IPS DF 6.9 (cell line): ENCODE results near the gene LGALS9.
"Not testable (repeated sequence)": the region's sequence is repeated elsewhere in the genome, so short reads cannot be mapped to it uniquely, and the experiment has no call there.

Experiments
- DNase-seq: peaks from one replicate; pipeline ENCODE4 v3.0.0-alpha.2; 2013; ENCODE audit warnings: low read depth, low spot score
- H3K27ac ChIP-seq: one replicate; pipeline ENCODE4 v1.5.1; 2013; ENCODE audit warnings: low read length, control low read depth
- H3K27me3 ChIP-seq: 2 replicates; pipeline ENCODE4 v1.6.1; 2013; ENCODE audit warnings: mild to moderate bottlenecking, low read length; ENCODE audit not compliant: control insufficient read depth, insufficient read depth
- H3K36me3 ChIP-seq: 2 replicates; pipeline ENCODE4 v1.6.1; 2013; ENCODE audit warnings: low read length; ENCODE audit not compliant: control insufficient read depth, insufficient read depth
- H3K4me1 ChIP-seq: 2 replicates; pipeline ENCODE4 v1.6.1; 2013; ENCODE audit warnings: low read length; ENCODE audit not compliant: control insufficient read depth, insufficient read depth
- H3K4me3 ChIP-seq: 2 replicates; pipeline ENCODE4 v1.5.1; 2013; ENCODE audit warnings: mild to moderate bottlenecking, low read length
- H3K9me3 ChIP-seq: 2 replicates; pipeline ENCODE4 v1.6.1; 2013; ENCODE audit warnings: low read length, inconsistent platforms; ENCODE audit not compliant: control insufficient read depth, insufficient read depth
- WGBS: extraction: QIAGEN DNeasy Blood & Tissue Kit; methylation state at CpG from one replicate; pipeline ENCODE4 v1.1.7; 2013; ENCODE audit warnings: mixed read lengths, missing lambda C conversion rate; ENCODE audit not compliant: insufficient read length, insufficient coverage; 5-methylcytosine and 5-hydroxymethylcytosine counted together

The LGALS9 gene

DNA sequence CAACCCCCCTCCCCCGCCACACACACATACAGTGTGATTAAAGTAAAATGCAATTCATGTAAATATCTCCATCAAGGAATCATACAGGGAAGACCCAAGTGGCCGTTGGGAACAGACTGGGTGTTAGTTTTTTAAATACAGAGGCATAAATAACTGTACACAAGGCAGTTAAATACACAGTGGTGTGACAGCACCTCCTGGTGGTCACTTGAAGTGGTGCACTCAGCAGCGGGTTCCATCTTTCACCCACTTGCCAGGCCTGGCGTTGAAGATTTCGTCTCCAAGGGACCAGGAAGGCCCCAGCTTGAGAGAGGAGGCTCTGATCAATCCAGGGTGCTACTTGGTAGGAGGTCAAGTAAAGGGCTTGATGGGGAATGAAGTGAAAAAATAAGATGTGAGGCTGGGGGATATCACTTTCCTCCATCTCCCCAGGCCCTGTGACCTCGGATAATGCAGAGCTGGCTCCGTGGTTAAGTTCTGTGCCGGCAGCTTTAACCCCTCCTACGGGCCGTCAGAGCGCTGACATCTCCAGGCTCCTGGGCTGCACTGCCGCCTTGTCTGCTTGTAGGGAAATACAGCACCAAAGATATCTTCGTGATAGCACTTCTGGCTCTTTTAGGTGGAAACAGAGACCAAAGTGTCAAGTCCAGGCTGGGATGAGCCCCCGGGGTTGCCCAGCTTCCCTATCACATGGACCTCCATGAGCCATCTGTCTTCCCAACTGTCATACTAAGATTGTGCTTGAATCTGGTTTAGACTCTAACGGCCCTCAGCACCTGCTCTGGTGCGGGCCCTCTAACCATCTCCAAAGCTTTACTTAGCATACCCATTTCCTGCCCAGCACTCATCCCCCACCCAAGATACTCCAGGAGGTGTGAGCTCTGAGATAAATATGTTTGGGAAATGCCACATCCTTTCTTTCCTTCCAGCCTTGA is 20.7 kb downstream of the LGALS9 start:
- WGBS: no CpG with 5 or more reads among the region's 16 CpGs
- Histone ChIP-seq H3K9me3 (no peaks in the 10 kb centered on the region), H3K27ac (no peak overlapping the region), H3K36me3 (no peaks in the 10 kb centered on the region), H3K4me1 (0 out of 2 replicates have a peak, but pooled peaks cover 2% of the 10 kb centered on the region), H3K4me3 (no peak overlapping the region), H3K27me3 (no peaks in the 10 kb centered on the region)
- DNase-seq: peak; percentile 27

DNA sequence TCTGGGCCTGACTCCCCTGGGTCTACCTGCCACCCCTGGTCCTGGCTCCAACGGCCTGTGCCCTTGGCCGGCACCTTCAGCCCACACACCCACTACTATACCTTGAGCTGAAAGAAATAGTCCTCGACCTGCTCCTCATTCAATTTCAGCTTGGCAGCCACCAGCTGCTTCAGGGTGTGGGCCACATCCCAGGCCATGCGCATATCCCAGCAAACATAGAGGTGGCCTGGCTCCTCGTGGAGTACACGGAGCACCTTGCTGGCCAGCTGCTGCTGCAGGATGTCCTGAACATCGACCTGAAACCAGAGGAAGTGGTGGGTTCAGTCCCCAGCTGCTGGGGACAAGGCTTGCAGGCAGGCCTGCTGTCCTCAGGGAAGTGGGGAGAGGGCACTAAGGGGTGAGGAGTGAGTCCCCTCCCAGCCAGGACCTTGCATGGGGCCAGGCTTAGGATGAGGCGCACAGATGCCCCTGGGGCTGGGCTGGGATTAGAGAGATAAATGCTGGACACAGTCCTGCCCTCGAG is 22.5 kb downstream of the LGALS9 start:
- H3K27me3 ChIP-seq, H3K4me1 ChIP-seq, H3K27ac ChIP-seq, H3K36me3 ChIP-seq, H3K9me3 ChIP-seq, DNase-seq, H3K4me3 ChIP-seq: not testable (repeated sequence)
- no CpG with 5 or more reads among the region's 9 CpGs for WGBS

DNA sequence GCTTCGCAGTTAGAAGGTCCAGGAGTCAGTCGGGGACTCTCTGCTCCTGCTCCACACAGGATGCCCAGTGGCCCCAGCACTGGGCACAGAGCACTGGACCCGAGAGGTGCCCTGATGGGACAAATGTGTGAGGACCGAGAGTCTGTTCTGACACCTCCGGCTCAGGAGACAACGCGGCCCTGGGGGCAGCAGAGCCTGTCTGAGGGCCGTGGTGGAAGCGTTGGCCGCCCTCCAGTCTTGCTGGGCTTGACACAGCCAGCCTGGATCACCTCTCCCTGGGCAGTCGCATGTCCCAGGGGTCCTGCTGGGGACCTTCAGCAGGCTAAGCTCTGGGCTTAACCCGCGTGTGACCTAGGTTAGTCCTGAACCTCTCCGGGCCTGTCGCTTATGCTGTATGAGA is 23.1 kb downstream of the LGALS9 start:
- DNase-seq: no peak
- Histone ChIP-seq H3K27ac (no peak overlapping the region), H3K36me3 (no peaks in the 10 kb centered on the region), H3K27me3 (no peaks in the 10 kb centered on the region), H3K4me1 (0 out of 2 replicates have a peak, but pooled peaks cover 2% of the 10 kb centered on the region), H3K9me3 (no peaks in the 10 kb centered on the region), H3K4me3 (no peak overlapping the region)
- WGBS: no CpG with 5 or more reads among the region's 15 CpGs

DNA sequence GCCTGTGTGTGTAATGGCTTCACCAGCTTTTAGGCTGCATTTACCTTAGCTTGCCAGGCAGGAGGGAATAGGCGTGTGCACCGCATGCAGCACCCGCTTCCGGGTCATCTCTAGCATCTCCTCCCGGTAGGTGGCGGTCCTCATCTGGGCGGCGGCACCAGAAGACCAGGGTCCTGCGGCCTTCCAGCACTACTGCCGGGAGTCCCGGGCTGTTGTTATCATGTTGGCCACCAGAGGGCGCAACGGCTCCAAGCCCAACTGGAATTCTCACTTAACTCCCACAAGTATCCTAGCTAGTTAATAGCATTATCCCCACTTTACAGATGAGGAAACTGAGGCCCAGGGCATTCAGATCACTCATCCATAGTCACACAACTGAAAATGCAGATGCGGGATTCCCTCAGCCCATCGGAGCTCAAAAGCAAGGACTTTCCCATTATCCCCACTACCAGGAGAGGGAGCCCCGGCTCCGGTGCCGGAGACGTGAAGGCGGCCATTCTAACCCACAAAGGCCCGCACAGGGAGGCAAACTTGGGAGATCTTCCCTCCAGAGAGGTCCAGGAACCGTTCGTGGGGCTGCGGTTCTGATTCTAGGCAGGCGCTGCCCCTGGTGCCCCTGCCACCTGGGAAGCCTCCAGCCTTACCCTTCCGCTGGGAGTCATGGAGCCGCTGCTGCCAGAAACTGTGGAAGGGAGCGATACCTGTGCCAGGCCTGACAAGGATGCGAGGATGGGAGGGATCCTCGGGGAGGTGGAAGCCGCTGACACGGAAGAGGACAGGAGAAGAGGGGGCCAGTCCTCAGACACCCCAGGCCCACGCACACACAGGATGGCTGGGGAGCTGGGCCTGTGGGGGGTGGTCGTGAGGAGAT is 23.9 kb downstream of the LGALS9 start:
- 0 out of 2 replicates have a peak, but pooled peaks cover 2% of the 10 kb centered on the region for H3K4me1 ChIP-seq
- H3K27ac ChIP-seq: no peak overlapping the region
- no peaks in the 10 kb centered on the region for H3K36me3 ChIP-seq
- peak; percentile 70 for DNase-seq
- no CpG with 5 or more reads among the region's 34 CpGs for WGBS
- no peaks in the 10 kb centered on the region for H3K9me3 ChIP-seq
- H3K27me3 ChIP-seq: no peaks in the 10 kb centered on the region
- no peak overlapping the region for H3K4me3 ChIP-seq

DNA sequence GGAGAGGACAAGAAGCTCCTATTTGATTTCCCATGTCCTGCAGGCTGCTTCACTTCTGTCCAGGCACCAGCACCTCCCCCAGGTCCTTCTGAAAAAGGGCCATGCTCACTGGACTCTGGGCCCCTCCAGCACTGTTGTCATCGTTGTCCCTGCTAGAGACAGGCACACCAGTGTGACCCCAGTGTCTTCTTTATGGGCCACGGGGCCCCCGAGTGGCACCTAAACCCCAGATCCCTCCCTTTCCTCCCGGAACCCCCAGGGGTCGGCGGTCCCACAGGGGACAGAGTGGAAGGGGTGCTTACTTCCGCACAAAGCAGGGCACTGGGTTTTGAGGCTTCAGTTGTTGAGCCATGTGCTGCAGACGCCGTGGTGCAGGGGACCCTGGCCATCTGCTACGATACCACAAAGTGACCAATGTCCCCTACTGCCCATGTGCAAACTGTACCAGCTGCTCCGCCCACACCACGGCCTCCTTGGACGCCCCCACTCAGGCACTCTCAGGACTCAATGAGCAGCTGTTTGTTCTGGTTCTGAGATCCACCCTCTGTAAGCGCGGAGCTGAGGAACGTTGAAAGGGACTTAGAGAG is 24.6 kb downstream of the LGALS9 start:
- not testable (repeated sequence) for H3K27ac ChIP-seq, H3K4me3 ChIP-seq, DNase-seq, H3K27me3 ChIP-seq, H3K36me3 ChIP-seq, H3K4me1 ChIP-seq, H3K9me3 ChIP-seq
- WGBS: no CpG with 5 or more reads among the region's 16 CpGs

DNA sequence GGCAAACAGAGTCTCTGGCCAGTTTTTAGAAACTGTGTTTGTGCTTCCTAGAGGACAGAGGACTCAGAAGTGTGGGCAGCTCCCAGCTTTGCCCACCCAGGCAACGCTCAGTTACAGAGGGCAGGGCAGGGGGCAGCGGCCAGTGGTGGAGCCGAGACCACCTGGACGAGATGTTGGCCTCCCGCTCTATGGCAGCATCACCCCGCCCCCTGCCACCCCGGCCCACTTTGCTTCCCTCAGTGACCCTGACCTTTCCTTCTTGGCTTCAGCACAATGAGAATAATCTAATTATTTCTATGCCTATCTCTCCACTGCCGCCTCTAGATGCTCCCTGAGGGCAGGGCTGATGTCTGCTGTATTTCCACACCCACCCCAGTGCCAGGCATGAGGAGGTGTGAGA is 25.6 kb downstream of the LGALS9 start:
- not testable (repeated sequence) for H3K27me3 ChIP-seq, DNase-seq, H3K27ac ChIP-seq, H3K4me1 ChIP-seq, H3K4me3 ChIP-seq, H3K9me3 ChIP-seq, H3K36me3 ChIP-seq
- no CpG with 5 or more reads among the region's 8 CpGs for WGBS

DNA sequence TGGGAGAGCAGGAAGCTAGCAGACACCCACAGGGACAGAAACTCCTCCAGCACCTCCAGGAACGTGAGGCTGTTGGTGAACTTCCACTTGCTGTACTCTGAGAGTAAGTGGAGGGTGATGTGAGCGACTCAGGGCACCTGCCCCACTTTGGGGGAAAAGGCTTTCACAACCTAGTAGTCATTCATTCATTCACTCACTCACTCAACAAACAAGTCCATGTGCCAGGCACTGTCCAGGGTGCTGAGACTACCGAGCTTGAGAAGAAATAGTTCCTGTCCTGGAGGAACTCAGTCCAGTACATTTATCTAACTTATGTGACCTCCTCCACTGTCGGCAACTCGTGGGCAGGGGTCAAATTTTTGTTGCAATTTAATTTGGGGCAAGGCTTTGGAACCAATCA is 26.6 kb downstream of the LGALS9 start:
- Histone ChIP-seq H3K27me3 (no peaks in the 10 kb centered on the region), H3K4me1 (0 out of 2 replicates have a peak, but pooled peaks cover 2% of the 10 kb centered on the region), H3K9me3 (no peaks in the 10 kb centered on the region), H3K4me3 (no peak overlapping the region), H3K36me3 (no peaks in the 10 kb centered on the region; the same call in 1 of the 2 replicates), H3K27ac (no peak overlapping the region)
- WGBS: no CpG with 5 or more reads among the region's 5 CpGs
- DNase-seq: no peak

DNA sequence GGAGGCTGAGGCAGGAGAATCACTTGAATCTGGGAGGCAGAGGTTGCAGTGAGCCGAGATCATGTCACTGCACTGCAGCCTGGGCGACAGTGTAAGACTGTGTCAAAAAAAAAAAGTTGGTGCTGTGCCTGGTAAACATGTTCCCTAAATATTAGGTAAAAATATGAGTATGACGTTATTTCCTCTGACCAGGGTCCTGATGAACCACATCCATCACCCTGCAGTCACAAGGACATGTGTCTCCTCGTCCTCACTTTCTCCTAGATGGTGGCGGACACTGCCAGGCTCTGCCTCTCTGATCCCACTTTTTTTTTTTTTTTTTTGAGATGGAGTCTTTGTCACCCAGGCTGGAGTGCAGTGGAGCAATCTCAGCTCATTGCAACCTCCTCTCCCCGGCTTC is 28.7 kb downstream of the LGALS9 start:
- no peaks in the 10 kb centered on the region for H3K4me1 ChIP-seq
- no peak overlapping the region for H3K27ac ChIP-seq
- WGBS: no CpG with 5 or more reads among the region's 6 CpGs
- no peak for DNase-seq
- H3K36me3 ChIP-seq: no peaks in the 10 kb centered on the region; the same call in 1 of the 2 replicates
- H3K4me3 ChIP-seq: no peak overlapping the region
- no peaks in the 10 kb centered on the region for H3K27me3 ChIP-seq
- no peaks in the 10 kb centered on the region for H3K9me3 ChIP-seq

DNA sequence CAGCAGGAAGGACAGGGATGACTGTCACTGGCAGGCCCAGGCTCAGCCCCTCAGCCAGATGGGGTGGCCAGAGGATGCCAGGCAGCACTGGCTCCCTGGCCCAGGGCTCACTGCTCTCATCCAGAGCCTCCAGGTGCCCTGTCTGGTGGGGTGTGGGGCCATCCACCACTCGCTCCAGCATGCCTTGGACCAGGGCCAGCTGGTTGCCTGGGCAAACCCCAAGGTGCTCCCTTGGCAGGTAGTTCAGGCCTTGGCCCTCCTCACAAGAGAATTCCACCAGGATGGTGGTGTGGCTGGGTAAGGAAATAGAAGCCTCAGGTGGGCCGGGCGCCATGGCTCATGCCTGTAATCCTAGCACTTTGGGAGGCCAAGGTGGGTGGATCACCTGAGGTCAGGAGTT is 29.4 kb downstream of the LGALS9 start:
- Histone ChIP-seq H3K36me3 (no peaks in the 10 kb centered on the region; the same call in 1 of the 2 replicates), H3K27ac (no peak overlapping the region), H3K27me3 (no peaks in the 10 kb centered on the region), H3K4me3 (no peak overlapping the region), H3K4me1 (no peaks in the 10 kb centered on the region), H3K9me3 (no peaks in the 10 kb centered on the region)
- DNase-seq: no peak
- no CpG with 5 or more reads among the region's 3 CpGs for WGBS
